Measurements from ENCODE around the gene NTRK3.

GRCh38 chr15:88230823-88231222, 25.7 kb downstream of the NTRK3 start:
- TF ChIP-seq ZNF70 (CRISPR knock-in tag; IDR thresholded peaks at IDR 0.05) = no peak
- no peak for TF ChIP-seq TCF4 (CRISPR knock-in tag; IDR thresholded peaks at IDR 0.05; ENCODE audit: borderline replicate concordance)
- TF ChIP-seq CSDC2 (CRISPR knock-in tag; IDR thresholded peaks at IDR 0.05) = no peak
- TF ChIP-seq CSRNP3 (CRISPR knock-in tag; IDR thresholded peaks at IDR 0.05) = no peak
- TF ChIP-seq, protein P1, sequence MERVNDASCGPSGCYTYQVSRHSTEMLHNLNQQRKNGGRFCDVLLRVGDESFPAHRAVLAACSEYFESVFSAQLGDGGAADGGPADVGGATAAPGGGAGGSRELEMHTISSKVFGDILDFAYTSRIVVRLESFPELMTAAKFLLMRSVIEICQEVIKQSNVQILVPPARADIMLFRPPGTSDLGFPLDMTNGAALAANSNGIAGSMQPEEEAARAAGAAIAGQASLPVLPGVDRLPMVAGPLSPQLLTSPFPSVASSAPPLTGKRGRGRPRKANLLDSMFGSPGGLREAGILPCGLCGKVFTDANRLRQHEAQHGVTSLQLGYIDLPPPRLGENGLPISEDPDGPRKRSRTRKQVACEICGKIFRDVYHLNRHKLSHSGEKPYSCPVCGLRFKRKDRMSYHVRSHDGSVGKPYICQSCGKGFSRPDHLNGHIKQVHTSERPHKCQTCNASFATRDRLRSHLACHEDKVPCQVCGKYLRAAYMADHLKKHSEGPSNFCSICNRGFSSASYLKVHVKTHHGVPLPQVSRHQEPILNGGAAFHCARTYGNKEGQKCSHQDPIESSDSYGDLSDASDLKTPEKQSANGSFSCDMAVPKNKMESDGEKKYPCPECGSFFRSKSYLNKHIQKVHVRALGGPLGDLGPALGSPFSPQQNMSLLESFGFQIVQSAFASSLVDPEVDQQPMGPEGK (CRISPR knock-in tag; IDR thresholded peaks at IDR 0.05; ENCODE audit: borderline replicate concordance) = no peak
- TF ChIP-seq ZNF565 (CRISPR knock-in tag; conservative IDR thresholded peaks at IDR 0.05; ENCODE audit: low read depth) = no peak
- TF ChIP-seq ZNF8 (CRISPR knock-in tag; IDR thresholded peaks at IDR 0.05) = no peak
- TF ChIP-seq, protein P2, sequence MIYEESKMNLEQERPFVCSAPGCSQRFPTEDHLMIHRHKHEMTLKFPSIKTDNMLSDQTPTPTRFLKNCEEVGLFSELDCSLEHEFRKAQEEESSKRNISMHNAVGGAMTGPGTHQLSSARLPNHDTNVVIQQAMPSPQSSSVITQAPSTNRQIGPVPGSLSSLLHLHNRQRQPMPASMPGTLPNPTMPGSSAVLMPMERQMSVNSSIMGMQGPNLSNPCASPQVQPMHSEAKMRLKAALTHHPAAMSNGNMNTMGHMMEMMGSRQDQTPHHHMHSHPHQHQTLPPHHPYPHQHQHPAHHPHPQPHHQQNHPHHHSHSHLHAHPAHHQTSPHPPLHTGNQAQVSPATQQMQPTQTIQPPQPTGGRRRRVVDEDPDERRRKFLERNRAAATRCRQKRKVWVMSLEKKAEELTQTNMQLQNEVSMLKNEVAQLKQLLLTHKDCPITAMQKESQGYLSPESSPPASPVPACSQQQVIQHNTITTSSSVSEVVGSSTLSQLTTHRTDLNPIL (CRISPR knock-in tag; IDR thresholded peaks at IDR 0.05; ENCODE audit: low read depth) = no peak
- no peak for TF ChIP-seq ZFP3 (CRISPR knock-in tag; IDR thresholded peaks at IDR 0.05)
- no peak for TF ChIP-seq TSHZ2 (CRISPR knock-in tag; IDR thresholded peaks at IDR 0.05)
- TF ChIP-seq ARNTL (CRISPR knock-in tag; IDR thresholded peaks at IDR 0.05; ENCODE audit: borderline replicate concordance, low read depth) = no peak

Data from SK-N-SH treated with all-trans-retinoic acid at 6 μM for 48 hours (cell line).